HG02623 (cell line): ENCODE measurements around the gene ACKR3.

Experiments used
- ATAC-seq: cut with Tn5 transposase; IDR thresholded peaks from one replicate; pipeline ENCODE4 v1.9.1; 2021; ENCODE audit warnings: moderate library complexity; ENCODE audit not compliant: unreplicated experiment

ACKR3 gene

GRCh38 chr2:236583621-236584203 is 14.1 kb downstream of the ACKR3 start:
- ATAC-seq: no peak

DNA sequence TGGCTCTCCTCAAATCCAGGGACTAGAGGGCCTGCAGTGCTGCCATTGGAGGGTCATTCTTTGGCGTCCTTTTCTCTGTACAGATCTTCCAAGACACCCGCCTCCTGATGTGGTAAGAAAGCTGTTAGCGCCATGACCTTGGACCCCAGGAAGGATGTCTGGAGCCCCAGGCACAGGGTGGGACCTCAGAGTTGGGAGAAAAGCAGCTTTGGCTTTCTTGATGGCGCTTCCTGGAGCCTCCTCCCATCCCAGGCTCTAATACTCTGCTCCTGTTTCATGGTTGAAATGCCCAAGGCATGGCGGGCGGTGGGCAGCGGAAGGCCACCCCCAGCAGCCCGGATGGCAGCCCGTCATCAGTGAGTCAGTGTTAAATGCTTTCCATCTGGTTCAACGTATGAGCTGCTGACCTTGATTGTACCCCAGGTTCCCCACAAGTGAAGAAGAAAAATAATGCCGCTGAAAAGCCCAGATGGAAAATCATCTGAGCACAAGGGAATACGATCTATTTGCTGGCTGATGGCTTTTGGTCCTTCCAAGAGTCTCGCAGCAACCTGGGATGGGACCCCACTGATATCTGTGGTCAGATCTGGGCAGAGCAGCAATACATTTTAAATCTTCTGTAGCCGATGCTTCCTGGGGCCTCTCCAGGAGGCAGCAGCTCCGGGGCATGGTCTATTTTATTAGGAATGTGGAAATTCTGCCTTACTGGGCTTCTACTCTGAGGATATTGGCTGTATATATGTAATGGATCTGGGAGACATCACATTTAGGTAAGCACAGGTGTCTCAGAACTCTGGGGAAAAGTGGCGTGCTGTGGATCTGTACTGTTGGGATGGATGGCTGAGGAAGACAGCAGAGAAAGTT is 15.1 kb downstream of the ACKR3 start:
- ATAC-seq: no peak

DNA sequence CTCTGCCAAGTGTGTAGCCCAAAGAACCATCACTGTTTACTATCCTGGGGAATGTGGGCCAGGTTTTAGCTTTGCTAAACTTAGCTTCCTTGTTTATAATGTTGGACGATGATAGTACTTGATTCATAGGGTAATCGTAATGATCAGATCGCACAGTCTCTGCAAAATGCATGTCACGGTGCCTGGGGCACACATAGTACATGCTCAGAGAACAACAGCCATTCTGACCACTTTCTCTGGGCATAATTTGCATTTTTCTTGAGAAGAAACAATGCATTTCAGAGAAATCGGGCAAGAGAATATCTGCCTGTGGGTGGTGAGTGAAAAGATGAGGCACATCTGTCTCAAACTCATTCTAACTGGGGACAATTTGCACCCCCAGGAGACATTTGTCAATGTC is 16.3 kb downstream of the ACKR3 start:
- ATAC-seq: no peak

DNA sequence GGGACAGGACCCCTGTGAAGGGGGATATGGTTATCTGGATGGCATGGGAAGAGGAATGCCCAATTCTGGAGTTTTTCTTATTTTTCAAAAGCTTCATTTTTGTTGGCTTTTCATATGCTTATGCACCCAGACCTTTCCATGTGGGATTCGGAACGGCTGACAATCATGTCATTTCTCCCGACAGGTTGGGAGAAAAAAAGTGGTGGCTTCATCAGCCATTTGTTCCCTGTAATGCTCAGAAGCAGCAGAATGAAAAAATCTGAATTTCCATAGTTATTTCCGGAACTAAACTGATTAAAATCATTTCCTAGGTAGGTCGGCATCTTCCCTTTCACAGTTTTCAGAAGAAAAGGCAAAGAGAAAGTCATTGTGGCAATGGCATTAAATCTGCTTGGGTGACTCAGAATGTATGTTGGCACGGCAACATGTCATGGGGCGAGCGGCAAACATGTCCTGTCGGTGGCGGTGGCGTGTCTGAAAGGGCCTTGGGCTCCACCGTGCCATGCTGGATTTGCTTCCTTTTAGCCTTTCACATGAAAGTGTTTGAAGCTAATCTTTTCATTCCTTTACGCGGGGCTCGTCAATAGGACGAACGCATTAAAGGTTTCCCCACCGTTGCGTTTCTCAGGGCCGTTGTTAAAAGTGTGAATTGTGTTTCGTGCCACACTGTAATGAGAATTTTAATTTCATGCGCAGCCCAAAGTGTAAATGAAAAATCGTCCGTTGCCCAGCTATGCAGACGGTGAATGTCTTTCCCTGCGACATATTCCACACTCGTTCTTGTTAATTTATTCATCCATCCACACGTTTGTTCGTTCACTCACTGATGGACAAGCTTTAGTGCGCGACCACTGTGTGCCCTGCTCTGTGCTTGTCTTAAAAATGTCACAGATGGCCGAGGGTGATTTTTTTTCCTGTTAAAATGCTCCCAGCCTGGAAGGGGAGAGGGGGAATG is 18.5 kb downstream of the ACKR3 start:
- ATAC-seq: no peak

GRCh38 chr2:236588932-236589592 is 19.4 kb downstream of the ACKR3 start:
- no peak for ATAC-seq

DNA sequence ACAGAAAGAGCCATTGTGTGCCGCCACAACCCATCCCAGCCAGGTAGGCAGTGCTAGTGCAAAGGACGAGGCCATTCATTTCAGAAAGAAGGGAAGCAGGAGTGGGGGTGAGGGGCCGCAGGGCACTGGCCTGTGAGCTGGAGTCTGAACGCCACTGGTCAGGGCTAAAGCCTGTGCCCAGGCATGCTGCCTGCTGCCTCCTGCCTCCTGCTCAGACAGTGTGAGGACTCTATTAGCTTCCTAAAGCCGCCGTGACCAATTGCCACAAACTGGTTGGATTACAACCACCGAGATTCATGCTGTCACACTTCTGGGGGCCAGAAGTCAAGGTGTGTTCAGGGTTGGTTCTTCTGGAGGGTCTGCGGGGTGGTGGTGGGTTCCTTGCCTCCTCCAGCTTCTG is 21.2 kb downstream of the ACKR3 start:
- ATAC-seq: no peak

DNA sequence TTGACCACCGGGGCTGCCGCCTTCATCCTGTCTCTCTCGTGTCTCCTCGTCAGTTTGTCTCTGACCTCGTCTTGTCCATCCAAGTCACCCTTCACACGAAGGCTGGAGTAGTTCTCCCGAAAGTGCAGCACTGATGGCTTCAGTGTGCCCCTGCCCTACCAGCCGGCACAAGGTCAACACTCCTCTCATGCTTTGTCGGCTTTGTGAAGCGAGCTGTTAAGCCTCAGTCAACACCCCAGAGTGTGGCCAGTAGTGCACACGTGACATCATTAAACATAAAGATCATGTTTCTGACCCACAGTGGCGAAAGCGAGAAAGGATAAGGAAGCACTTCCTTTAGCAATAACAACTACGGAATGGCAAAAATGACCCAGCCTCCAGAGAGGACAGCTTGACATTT is 23.2 kb downstream of the ACKR3 start:
- no peak for ATAC-seq

GRCh38 chr2:236593531-236593930 is 23.9 kb downstream of the ACKR3 start:
- no peak for ATAC-seq

DNA sequence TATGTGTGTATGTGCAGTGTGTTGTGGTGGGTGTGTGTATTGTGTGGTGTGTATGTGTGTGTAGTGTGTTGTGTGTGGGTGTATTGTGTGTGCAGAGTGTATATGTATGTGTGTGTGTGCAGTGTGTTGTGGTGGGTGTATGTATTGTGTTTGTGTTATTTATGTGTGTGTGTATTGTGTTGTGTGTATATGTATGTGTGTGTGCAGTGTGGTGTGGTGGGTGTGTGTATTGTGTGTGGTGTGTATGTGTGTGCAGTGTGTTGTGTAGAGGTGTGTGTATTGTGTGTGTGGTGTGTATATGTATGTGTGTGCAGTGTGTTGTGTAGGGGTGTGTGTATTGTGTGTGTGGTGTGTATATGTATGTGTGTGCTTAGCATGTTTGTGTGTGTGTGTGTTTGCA is 24.3 kb downstream of the ACKR3 start:
- ATAC-seq: no peak

- no peak for ATAC-seq
These were observed 28.0 kb downstream of the ACKR3 start for GRCh38 chr2:236597629-236598028.

GRCh38 chr2:236599059-236599458 is 29.4 kb downstream of the ACKR3 start:
- ATAC-seq: no peak

GRCh38 chr2:236600158-236600557 is 30.5 kb downstream of the ACKR3 start:
- ATAC-seq: no peak

- no peak for ATAC-seq
These were observed 31.3 kb downstream of the ACKR3 start for GRCh38 chr2:236600892-236601291.

GRCh38 chr2:236601316-236602202 is 31.9 kb downstream of the ACKR3 start:
- no peak for ATAC-seq

GRCh38 chr2:236602678-236603077 is 33.1 kb downstream of the ACKR3 start:
- no peak for ATAC-seq

DNA sequence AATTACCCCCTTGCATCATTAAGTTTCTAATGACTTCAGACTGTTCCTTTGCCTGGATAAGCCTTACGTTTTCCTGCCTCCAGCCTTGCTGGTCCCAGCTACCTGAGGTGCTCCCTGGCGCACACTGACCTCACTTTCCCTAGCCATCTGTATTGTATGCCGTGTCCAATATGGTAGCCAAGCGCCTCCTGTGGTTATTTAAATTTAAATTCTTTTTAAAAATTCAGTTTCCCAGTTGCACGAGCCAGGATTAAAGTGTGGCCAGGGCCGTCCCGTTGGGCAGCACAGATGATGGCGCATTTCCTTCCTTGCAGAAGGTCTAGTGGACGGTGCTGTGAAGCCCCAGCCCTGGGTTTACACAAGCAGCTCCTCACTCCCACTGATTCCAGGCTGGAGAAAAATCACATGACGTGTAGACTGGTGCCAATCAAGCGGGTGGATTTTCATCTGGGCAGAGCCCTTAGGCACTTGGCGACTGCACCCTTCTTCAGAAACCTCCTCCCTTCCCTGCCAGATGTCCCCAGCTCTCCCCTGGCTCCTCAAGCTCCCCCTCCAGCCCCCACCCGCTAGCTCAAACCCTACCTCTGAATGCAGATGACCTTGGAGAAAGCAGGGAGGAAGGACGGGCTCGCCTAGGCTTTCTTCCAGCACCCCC is 33.9 kb downstream of the ACKR3 start:
- ATAC-seq: no peak

- ATAC-seq: no peak
These were observed 35.1 kb downstream of the ACKR3 start for GRCh38 chr2:236604575-236605344.

GRCh38 chr2:236605345-236605734 is 35.7 kb downstream of the ACKR3 start:
- ATAC-seq: no peak

- no peak for ATAC-seq
These were observed 36.4 kb downstream of the ACKR3 start for GRCh38 chr2:236606023-236606422.
